MM.1S (cell line): ENCODE results near the gene FKBP8.

ENCODE experiments used
- EZH2 ChIP-seq: fragments of 300-600 bp; sonication (generic); optimal IDR thresholded peaks from 2 replicates; pipeline ENCODE3; 2017; ENCODE audit warnings: low read depth, mild to moderate bottlenecking, antibody characterized with exemption, low read length, mixed read lengths
- TF ChIP-seq, protein P1 (sequence below): fragments of 300-600 bp; sonication (generic); IDR thresholded peaks from 2 replicates; pipeline ENCODE4 v1.5.1; 2016; ENCODE audit warnings: antibody characterized with exemption, low read length, mixed read lengths

DNA sequence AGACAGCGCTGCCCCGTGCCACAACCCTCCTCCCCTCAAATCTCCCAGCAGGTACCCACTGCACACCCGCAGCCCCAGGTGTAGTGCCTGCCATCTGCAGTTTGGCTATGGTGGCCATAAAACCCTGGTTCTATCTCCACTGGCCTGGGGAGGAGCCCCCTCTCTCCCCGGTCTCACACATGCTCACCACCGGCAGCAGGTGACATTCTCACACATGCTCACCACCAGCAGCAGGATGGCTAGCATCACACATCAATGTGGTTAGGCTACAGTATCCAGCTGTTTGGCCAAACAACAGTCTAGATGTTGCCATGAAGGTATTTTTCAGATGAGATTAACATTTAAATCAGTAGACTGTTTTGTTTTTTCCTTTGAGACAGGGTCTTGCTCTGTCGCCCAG lies 52.6 kb downstream of the FKBP8 start:
- TF ChIP-seq, protein P1, sequence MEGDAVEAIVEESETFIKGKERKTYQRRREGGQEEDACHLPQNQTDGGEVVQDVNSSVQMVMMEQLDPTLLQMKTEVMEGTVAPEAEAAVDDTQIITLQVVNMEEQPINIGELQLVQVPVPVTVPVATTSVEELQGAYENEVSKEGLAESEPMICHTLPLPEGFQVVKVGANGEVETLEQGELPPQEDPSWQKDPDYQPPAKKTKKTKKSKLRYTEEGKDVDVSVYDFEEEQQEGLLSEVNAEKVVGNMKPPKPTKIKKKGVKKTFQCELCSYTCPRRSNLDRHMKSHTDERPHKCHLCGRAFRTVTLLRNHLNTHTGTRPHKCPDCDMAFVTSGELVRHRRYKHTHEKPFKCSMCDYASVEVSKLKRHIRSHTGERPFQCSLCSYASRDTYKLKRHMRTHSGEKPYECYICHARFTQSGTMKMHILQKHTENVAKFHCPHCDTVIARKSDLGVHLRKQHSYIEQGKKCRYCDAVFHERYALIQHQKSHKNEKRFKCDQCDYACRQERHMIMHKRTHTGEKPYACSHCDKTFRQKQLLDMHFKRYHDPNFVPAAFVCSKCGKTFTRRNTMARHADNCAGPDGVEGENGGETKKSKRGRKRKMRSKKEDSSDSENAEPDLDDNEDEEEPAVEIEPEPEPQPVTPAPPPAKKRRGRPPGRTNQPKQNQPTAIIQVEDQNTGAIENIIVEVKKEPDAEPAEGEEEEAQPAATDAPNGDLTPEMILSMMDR, result no peak
- no peak for TF ChIP-seq EZH2
